Trophoblast cell (in vitro differentiated cells and primary cell): ENCODE results near the gene NBPF1.
"Not testable (repeated sequence)": the region's sequence is repeated elsewhere in the genome, so short reads cannot be mapped to it uniquely, and the experiment has no call there.

ENCODE experiments used
- DNase-seq, 2 donors: peaks; one replicate each; pipeline ENCODE4 v3.0.0-alpha.2; 2016
- H2AFZ ChIP-seq: 2 replicates; pipeline ENCODE4 v1.6.1; 2013; ENCODE audit warnings: low read length, moderate library complexity, mild to moderate bottlenecking; ENCODE audit not compliant: insufficient read depth, poor library complexity
- H2AK5ac ChIP-seq: 2 replicates; pipeline ENCODE4 v1.6.1; 2013; ENCODE audit warnings: mild to moderate bottlenecking, low read length
- H2BK120ac ChIP-seq: 2 replicates; pipeline ENCODE4 v1.6.1; 2013; ENCODE audit warnings: low read length, mild to moderate bottlenecking, moderate library complexity; ENCODE audit not compliant: insufficient read depth, poor library complexity
- H2BK12ac ChIP-seq: 2 replicates; pipeline ENCODE4 v1.6.1; 2013; ENCODE audit warnings: mild to moderate bottlenecking, low read length, moderate library complexity
- H2BK5ac ChIP-seq: 2 replicates; pipeline ENCODE4 v1.6.1; 2013; ENCODE audit warnings: low read length, low read depth, moderate library complexity, mild to moderate bottlenecking; ENCODE audit not compliant: poor library complexity
- H3K14ac ChIP-seq: 2 replicates; pipeline ENCODE4 v1.6.1; 2013; ENCODE audit warnings: mild to moderate bottlenecking, low read length
- H3K18ac ChIP-seq: 2 replicates; pipeline ENCODE4 v1.6.1; 2013; ENCODE audit warnings: mild to moderate bottlenecking, low read length
- H3K23ac ChIP-seq: 2 replicates; pipeline ENCODE4 v1.6.1; 2013; ENCODE audit warnings: low read length
- H3K27ac ChIP-seq: 2 replicates; pipeline ENCODE4 v1.5.1; 2013; ENCODE audit warnings: low read depth, mild to moderate bottlenecking, inconsistent platforms, low read length, moderate library complexity
- H3K27me3 ChIP-seq: 2 replicates; pipeline ENCODE4 v1.6.1; 2013; ENCODE audit warnings: inconsistent platforms, mild to moderate bottlenecking, low read length, moderate library complexity; ENCODE audit not compliant: insufficient read depth
- H3K36me3 ChIP-seq, 2 experiments: 1 replicate in 1 of 2; 2 replicates in 1 of 2; pipeline ENCODE4 v1.6.1; 2013; ENCODE audit warnings: low read length in 2 of 2, mild to moderate bottlenecking in 2 of 2, moderate library complexity in 1 of 2; ENCODE audit not compliant: insufficient read depth in 2 of 2, control insufficient read depth in 1 of 2
- H3K4ac ChIP-seq: 2 replicates; pipeline ENCODE4 v1.6.1; 2013; ENCODE audit warnings: low read depth, mild to moderate bottlenecking, low read length, moderate library complexity
- H3K4me1 ChIP-seq, 2 experiments: 1 replicate in 1 of 2; 2 replicates in 1 of 2; pipeline ENCODE4 v1.6.1; 2013; ENCODE audit warnings: low read length in 2 of 2, mild to moderate bottlenecking in 2 of 2, moderate library complexity in 1 of 2; ENCODE audit not compliant: insufficient read depth in 2 of 2, control insufficient read depth in 1 of 2
- H3K4me2 ChIP-seq: 2 replicates; pipeline ENCODE4 v1.6.1; 2013; ENCODE audit warnings: inconsistent platforms, mild to moderate bottlenecking, low read length, moderate library complexity
- H3K4me3 ChIP-seq: 2 replicates; pipeline ENCODE4 v1.5.1; 2013; ENCODE audit warnings: mild to moderate bottlenecking, low read depth, low read length, inconsistent platforms
- H3K79me1 ChIP-seq: one replicate; pipeline ENCODE4 v1.6.1; 2013; ENCODE audit warnings: low read length
- H3K79me2 ChIP-seq: 2 replicates; pipeline ENCODE4 v1.6.1; 2013; ENCODE audit warnings: low read length, mild to moderate bottlenecking; ENCODE audit not compliant: control insufficient read depth, insufficient read depth, poor library complexity
- H3K9ac ChIP-seq: 2 replicates; pipeline ENCODE4 v1.6.1; 2013; ENCODE audit warnings: mild to moderate bottlenecking, low read length
- H3K9me3 ChIP-seq: 2 replicates; pipeline ENCODE4 v1.6.1; 2013; ENCODE audit warnings: low read depth, mild to moderate bottlenecking, control low read depth, inconsistent platforms, low read length; ENCODE audit not compliant: insufficient read depth
- H4K12ac ChIP-seq: 2 replicates; pipeline ENCODE4 v1.6.1; 2013; ENCODE audit warnings: low read depth, mild to moderate bottlenecking, low read length, moderate library complexity
- H4K8ac ChIP-seq: 2 replicates; pipeline ENCODE4 v1.6.1; 2013; ENCODE audit warnings: low read depth, mild to moderate bottlenecking, low read length, moderate library complexity
- H4K91ac ChIP-seq: one replicate; pipeline ENCODE4 v1.6.1; 2013; ENCODE audit warnings: low read depth, mild to moderate bottlenecking, low read length, moderate library complexity
- WGBS: extraction: QIAGEN DNeasy Blood & Tissue Kit; methylation state at CpG from one replicate; pipeline ENCODE4 v1.1.7; 2013; ENCODE audit warnings: missing lambda C conversion rate; ENCODE audit not compliant: insufficient read length, insufficient coverage; ENCODE audit errors: extremely low coverage; 5-methylcytosine and 5-hydroxymethylcytosine counted together

The NBPF1 gene

DNA sequence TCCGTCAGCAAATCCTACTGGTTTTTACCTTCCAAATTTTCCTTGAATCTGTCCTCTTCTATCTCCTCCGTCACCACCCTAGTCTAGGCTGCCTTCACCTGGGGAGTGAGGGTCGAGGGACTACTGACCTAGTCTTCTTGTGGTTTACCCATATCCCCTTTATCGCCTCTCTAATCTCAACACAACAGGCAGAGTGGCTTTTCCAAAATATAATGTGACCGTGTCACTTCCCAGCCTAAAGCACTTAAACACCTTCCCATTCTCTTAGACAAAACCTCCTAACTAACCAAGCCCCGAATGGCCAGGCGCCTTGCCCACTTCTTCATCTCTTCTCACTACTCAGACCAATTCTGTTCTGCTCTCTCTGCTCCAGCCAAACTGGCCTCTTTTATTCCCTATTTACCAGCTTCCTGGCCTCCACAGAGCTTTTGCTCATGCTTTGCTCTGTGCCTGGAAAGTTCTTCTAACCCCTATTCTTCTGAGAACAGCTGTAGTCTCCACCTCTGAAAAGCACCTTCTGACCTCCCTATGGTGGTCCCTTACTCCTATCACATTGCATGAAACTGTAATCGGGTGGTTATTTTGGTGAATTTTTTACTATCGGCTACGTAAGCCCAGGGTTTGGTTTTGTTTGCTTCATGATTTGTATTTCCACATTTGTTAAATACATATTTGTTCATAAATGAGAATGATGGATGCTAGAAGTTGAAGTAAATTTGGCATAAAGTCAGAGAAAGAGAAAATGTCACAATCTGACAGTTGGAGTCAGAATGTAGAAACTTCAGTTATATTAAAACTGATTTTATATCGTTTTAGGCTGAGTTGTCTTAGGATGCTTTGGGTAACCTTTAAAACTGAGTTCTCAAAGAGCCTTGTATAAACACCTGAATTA, 1.2 kb upstream of the NBPF1 start:
- H3K79me2 ChIP-seq, result peaks cover 7% of the 10 kb centered on the region
- H3K79me1 ChIP-seq, result peaks cover 6% of the 10 kb centered on the region
- no peak overlapping the region for H3K9ac ChIP-seq
- peak overlapping the region; percentile 5 for H2AK5ac ChIP-seq
- H4K8ac ChIP-seq, result no peak overlapping the region
- no peak overlapping the region for H2BK120ac ChIP-seq
- H4K91ac ChIP-seq, result no peak overlapping the region
- H3K23ac ChIP-seq, result no peak overlapping the region
- no peak overlapping the region for H3K4me3 ChIP-seq
- H3K4me1 ChIP-seq, result peaks cover 6 to 7% of the 10 kb centered on the region in 2 experiments
- no peak overlapping the region for H3K18ac ChIP-seq
- H3K9me3 ChIP-seq, result no peaks in the 10 kb centered on the region
- H2BK5ac ChIP-seq, result no peak overlapping the region
- H3K14ac ChIP-seq, result no peak overlapping the region
- no peak overlapping the region for H3K27ac ChIP-seq
- peaks cover 5 to 6% of the 10 kb centered on the region in 2 experiments for H3K36me3 ChIP-seq
- no peaks in the 10 kb centered on the region for H3K27me3 ChIP-seq
- WGBS, result no CpG with 5 or more reads among the region's 11 CpGs
- no peak overlapping the region for H2AFZ ChIP-seq
- no peak overlapping the region for H4K12ac ChIP-seq
- no peak for DNase-seq
- no peak overlapping the region for H2BK12ac ChIP-seq
- H3K4me2 ChIP-seq, result no peak overlapping the region
- no peak overlapping the region for H3K4ac ChIP-seq

DNA sequence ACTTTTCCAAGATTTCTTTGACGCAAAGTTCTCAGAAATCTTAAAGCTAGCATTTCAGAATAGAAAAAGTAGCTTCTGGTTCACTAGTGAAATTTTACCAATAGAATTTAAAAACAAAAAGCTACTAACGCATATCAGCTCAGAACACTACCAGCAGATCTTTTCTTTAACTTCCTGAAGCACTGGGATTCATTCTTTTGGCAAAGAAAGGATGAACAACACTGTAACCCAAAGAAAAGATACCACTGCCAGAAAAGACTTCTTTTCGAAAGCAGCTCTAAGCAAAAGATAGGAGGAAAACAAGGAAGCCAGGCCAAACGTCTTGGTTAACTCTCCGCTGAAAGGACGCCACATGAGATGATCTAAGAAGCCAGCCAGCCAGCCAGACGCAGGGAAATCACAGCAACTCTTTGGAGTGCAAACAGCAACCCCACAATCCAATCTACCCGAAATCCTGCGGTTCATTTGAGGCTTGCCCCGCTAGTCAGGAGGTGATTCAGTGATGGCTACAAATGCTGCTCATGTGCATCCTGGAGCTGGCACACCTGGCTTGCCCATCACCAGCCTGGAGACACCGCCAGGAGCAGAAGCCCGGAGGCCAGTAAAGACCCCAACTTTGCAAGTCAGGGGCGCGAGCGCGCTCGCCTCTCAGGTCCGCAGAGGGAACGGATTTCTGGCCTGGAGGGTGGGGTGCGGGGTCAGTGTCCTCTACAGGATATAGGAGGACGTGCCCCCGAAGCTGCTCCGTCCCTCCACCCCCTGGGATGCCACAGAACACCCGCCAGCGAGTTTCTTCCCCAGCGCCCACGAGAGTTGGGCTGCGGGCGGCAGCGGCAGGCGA, 812 bp downstream of the NBPF1 start:
- H2AK5ac ChIP-seq, result no peak overlapping the region
- H3K4me3 ChIP-seq, result peak overlapping the region; percentile 91
- peak overlapping the region; percentile 12 for H3K9ac ChIP-seq
- peak overlapping the region; percentile 27 for H2AFZ ChIP-seq
- H2BK5ac ChIP-seq, result no peak overlapping the region
- peaks cover 7% of the 10 kb centered on the region for H3K79me2 ChIP-seq
- no peaks in the 10 kb centered on the region for H3K27me3 ChIP-seq
- H3K79me1 ChIP-seq, result peaks cover 6% of the 10 kb centered on the region
- H2BK120ac ChIP-seq, result no peak overlapping the region
- no peak overlapping the region for H3K23ac ChIP-seq
- no peak overlapping the region for H2BK12ac ChIP-seq
- peak overlapping the region; percentile 4 for H4K91ac ChIP-seq
- peak overlapping the region; percentile 17 for H4K12ac ChIP-seq
- peak; percentile 56 to 65 for DNase-seq
- peaks cover 6 to 7% of the 10 kb centered on the region in 2 experiments for H3K4me1 ChIP-seq
- peak overlapping the region; percentile 36 for H4K8ac ChIP-seq
- H3K27ac ChIP-seq, result no peak overlapping the region
- no peak overlapping the region for H3K4ac ChIP-seq
- peaks cover 10 to 14% of the 10 kb centered on the region in 2 experiments for H3K36me3 ChIP-seq
- no peak overlapping the region for H3K14ac ChIP-seq
- peak overlapping the region; percentile 7 for H3K18ac ChIP-seq
- peaks cover under 1% of the 10 kb centered on the region for H3K9me3 ChIP-seq
- peak overlapping the region; percentile 80 for H3K4me2 ChIP-seq
- no CpG with 5 or more reads among the region's 31 CpGs for WGBS

DNA sequence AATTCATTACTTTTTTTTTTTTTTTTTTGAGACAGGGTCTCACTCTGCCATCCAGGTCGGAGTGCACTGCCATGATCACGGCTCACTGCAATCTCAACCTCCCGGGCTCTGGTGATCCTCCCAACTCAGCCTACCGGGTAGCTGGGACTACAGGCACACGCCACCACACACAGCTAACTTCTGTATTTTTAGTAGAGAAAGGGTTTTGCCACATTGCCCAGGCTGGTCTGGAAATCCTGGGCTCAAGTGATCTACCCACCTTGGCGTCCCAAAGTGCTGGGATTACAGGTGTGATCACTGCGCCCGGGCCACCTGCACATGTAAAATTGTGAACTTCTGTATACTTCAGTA, 1.4 kb downstream of the NBPF1 start:
- not testable (repeated sequence) for H2BK5ac ChIP-seq, H4K12ac ChIP-seq, H4K8ac ChIP-seq, H3K27ac ChIP-seq, H4K91ac ChIP-seq, H3K23ac ChIP-seq, H3K4me1 ChIP-seq, H3K4me2 ChIP-seq, H3K79me1 ChIP-seq, DNase-seq, H3K9ac ChIP-seq, H2BK120ac ChIP-seq, H3K27me3 ChIP-seq, H2BK12ac ChIP-seq, H2AK5ac ChIP-seq, H3K14ac ChIP-seq, H2AFZ ChIP-seq, H3K79me2 ChIP-seq, H3K18ac ChIP-seq, H3K9me3 ChIP-seq, H3K4me3 ChIP-seq
- peak overlapping the region; percentile 9 for H3K4ac ChIP-seq
- H3K36me3 ChIP-seq, result peaks cover 10 to 13% of the 10 kb centered on the region in 2 experiments
- no CpG with 5 or more reads among the region's 8 CpGs for WGBS

DNA sequence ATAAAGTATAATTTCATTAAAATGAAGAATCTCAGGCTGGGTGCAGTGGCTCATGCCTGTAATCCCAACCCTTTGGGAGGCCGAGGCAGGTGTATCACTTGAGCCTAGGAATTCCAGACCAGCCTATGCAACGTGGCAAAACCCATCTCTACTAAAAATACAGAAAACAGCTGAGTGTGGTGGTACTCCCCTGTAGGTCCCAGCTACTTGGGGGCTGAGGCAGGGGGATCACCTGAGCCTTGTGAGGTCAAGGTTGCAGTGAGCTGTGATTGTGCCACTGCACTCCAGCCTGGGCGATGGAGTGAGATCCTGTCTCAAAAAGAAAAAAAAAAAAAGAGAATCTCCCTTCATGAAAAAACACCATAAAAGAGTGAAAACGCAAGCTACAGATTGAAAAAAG, 2.2 kb downstream of the NBPF1 start:
- H3K4me2 ChIP-seq, H3K4ac ChIP-seq, H4K8ac ChIP-seq, H2BK120ac ChIP-seq, H3K9me3 ChIP-seq, H2AFZ ChIP-seq, H3K14ac ChIP-seq, DNase-seq, H3K27ac ChIP-seq, H2AK5ac ChIP-seq, H3K27me3 ChIP-seq, H2BK5ac ChIP-seq, H4K12ac ChIP-seq, H4K91ac ChIP-seq, H3K4me3 ChIP-seq, H2BK12ac ChIP-seq, H3K4me1 ChIP-seq, H3K79me1 ChIP-seq, H3K9ac ChIP-seq, H3K18ac ChIP-seq, H3K23ac ChIP-seq, H3K79me2 ChIP-seq: not testable (repeated sequence)
- peaks cover 12 to 16% of the 10 kb centered on the region in 2 experiments for H3K36me3 ChIP-seq
- no CpG with 5 or more reads among the region's 4 CpGs for WGBS
